Measurements from ENCODE around the gene CHD5. TPM values are rescaled to one million over a fixed set of nuclear protein-coding genes. Genes with fewer than 3 reads are reported as not detected.

Gene CHD5
- total and polyA plus RNA-seq, 7 experiments from 2014 or later, result 0.14 to 2.8 (median 0.37) TPM; not detected in 2

DNA sequence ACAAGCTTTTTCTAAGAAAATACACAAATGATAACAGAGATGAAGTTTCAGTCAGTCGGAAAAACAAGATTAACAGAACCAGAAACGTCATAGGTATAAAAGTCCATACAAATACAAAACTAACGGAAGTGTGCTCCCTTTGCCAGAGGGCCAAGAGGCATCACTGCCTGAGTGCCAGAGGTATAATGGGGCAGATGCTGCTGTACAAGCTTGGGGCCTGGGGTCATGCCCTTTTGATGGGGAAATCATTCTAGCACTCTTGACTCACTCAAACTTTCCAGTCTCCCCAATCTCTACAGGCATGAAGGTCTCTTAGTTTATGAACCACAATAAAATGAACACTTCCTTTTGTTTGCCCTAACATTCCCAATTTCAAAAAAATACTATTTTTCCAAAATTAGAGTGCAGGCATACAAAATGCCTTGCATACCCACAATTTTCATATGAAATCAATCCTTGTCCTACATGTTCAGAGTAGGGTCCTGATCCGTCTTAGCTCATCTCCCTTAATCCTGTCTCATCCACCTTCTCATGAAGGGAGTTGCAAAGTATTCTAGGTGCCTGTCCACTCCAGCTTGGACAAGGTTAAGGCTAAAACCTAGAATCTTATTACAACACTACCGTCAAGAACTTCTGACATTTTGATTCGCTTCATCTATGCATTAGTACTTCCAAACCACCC, 17.8 kb upstream of the CHD5 start:
- H3K9me3 Mint-ChIP-seq, result peaks cover 0 to 4% (median 0%) of the 10 kb centered on the region in 11 donors
- H3K27ac Mint-ChIP-seq, result peak overlapping the region; percentile 82 to 96 (median 93)
- peaks cover 24 to 25% of the 10 kb centered on the region in 2 donors for H3K4me1 ChIP-seq (ENCODE audit: control insufficient read depth in 2 of 2, insufficient read depth in 2 of 2, low read length in 2 of 2)
- peak overlapping the region; percentile 85 for H3K27ac ChIP-seq (ENCODE audit: low read depth, low read length)
- POLR2A ChIA-PET, result no interaction called here
- peaks cover 40 to 62% (median 50%) of the 10 kb centered on the region in 7 donors for H3K4me1 Mint-ChIP-seq
- ATAC-seq (no peak), DNase-seq (no peak)
- H3K27me3 Mint-ChIP-seq, result no peaks in the 10 kb centered on the region
- peaks cover 4 to 46% (median 9%) of the 10 kb centered on the region in 3 experiments for H3K36me3 ChIP-seq (ENCODE audit: control insufficient read depth in 2 of 3, insufficient read depth in 3 of 3, low read length in 3 of 3)
- H3K36me3 Mint-ChIP-seq, result peaks cover 5 to 24% (median 22%) of the 10 kb centered on the region in 5 donors
- CTCF ChIA-PET, result interaction anchor here (0.7 kb wide), 1 partner anchor 47 kb away, joined by 3 read pairs; no protein-coding TSS in a partner anchor
- peak overlapping the region; percentile 85 to 98 (median 94) for H3K4me3 Mint-ChIP-seq
- no peaks in the 10 kb centered on the region for H3K9me3 ChIP-seq (ENCODE audit: control insufficient read depth in 2 of 3, low read length in 3 of 3)
- H3K27me3 ChIP-seq (ENCODE audit: control insufficient read depth in 2 of 2, insufficient read depth in 2 of 2, low read length in 2 of 2), result no peaks in the 10 kb centered on the region
- peak overlapping the region; percentile 79 for H3K4me3 ChIP-seq (ENCODE audit: low read length)
- intact Hi-C loops (cut with micrococcal nuclease), result loop anchor here in 1 of 2 donors (2.0 kb wide), 2 partner anchors 47 to 587 kb away; partner anchors contain the start of genes CAMTA1 and HES3

DNA sequence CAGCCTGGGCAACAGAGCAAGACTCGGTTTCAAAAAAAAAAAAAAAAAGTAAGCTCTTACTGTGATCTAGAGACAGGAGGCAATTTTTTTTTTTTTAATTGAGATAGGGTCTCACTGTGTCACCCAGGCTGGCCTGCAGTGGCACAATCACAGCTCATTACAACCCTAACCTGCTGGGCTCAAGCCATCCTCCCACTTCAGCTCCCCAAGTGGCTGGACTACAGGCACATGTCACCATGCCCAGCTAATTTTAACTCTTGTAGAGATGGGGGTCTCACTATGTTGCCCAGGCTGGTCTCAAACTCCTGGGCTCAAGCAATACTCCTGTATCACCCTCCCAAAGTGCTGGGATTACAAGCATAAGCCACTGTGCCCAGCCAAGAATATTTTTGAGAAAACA, 11.8 kb upstream of the CHD5 start:
- CTCF ChIA-PET, result interaction anchor here (0.6 kb wide), 1 partner anchor 11 kb away, joined by 3 read pairs; no protein-coding TSS in a partner anchor
- H3K27ac ChIP-seq (ENCODE audit: low read depth, low read length), result no peak overlapping the region
- H3K36me3 Mint-ChIP-seq, result peaks cover 13 to 32% (median 22%) of the 10 kb centered on the region in 5 donors
- ATAC-seq, result no peak
- peaks cover 9 to 84% (median 22%) of the 10 kb centered on the region in 3 experiments for H3K36me3 ChIP-seq (ENCODE audit: control insufficient read depth in 2 of 3, insufficient read depth in 3 of 3, low read length in 3 of 3)
- no peak for DNase-seq
- intact Hi-C loops (cut with micrococcal nuclease), result no loop called here
- H3K9me3 ChIP-seq (ENCODE audit: control insufficient read depth in 2 of 3, low read length in 3 of 3), result no peaks in the 10 kb centered on the region
- H3K27me3 Mint-ChIP-seq, result no peaks in the 10 kb centered on the region
- H3K27ac Mint-ChIP-seq, result no peak overlapping the region
- H3K27me3 ChIP-seq (ENCODE audit: control insufficient read depth in 2 of 2, insufficient read depth in 2 of 2, low read length in 2 of 2), result no peaks in the 10 kb centered on the region
- POLR2A ChIA-PET, result no interaction called here
- H3K9me3 Mint-ChIP-seq, result no peaks in the 10 kb centered on the region
- H3K4me1 ChIP-seq (ENCODE audit: control insufficient read depth in 2 of 2, insufficient read depth in 2 of 2, low read length in 2 of 2), result peaks cover 0 to 4% of the 10 kb centered on the region in 2 donors
- H3K4me3 Mint-ChIP-seq, result no peak overlapping the region
- no peak overlapping the region for H3K4me3 ChIP-seq (ENCODE audit: low read length)
- H3K4me1 Mint-ChIP-seq, result peaks cover 14 to 34% (median 24%) of the 10 kb centered on the region in 7 donors

DNA sequence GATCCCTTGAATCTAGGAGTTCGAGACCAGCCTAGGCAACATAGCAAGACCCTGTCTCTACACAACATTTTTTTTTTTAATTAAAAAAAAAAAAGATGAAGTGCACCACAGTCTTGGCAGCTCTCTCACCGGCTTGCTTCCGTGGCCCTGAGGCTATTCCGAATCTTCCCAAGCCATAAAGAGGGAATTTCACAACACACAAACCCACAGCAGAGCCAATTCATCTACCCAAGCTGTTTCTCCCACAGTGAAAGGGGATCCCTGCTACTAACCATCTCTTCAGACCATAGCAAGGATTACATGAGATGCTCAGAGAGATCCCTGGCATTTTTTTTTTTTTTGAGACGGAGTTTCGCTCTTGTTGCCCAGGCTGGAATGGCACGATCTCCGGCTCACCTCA, 8.3 kb upstream of the CHD5 start:
- intact Hi-C loops (cut with micrococcal nuclease), result no loop called here
- Mint-ChIP-seq H3K4me3 (no peak overlapping the region), H3K9me3 (no peaks in the 10 kb centered on the region), H3K27ac (no peak overlapping the region), H3K4me1 (peaks cover 11 to 29% (median 18%) of the 10 kb centered on the region in 7 donors), H3K27me3 (no peaks in the 10 kb centered on the region), H3K36me3 (peaks cover 9 to 30% (median 22%) of the 10 kb centered on the region in 5 donors)
- CTCF ChIA-PET, result no interaction called here
- Histone ChIP-seq H3K4me1 (ENCODE audit: control insufficient read depth in 2 of 2, insufficient read depth in 2 of 2, low read length in 2 of 2) (no peaks in the 10 kb centered on the region), H3K36me3 (ENCODE audit: control insufficient read depth in 2 of 3, insufficient read depth in 3 of 3, low read length in 3 of 3) (peaks cover 0 to 72% (median 19%) of the 10 kb centered on the region in 3 experiments), H3K9me3 (ENCODE audit: control insufficient read depth in 2 of 3, low read length in 3 of 3) (no peaks in the 10 kb centered on the region), H3K27me3 (ENCODE audit: control insufficient read depth in 2 of 2, insufficient read depth in 2 of 2, low read length in 2 of 2) (no peaks in the 10 kb centered on the region), H3K4me3 (ENCODE audit: low read length) (no peak overlapping the region), H3K27ac (ENCODE audit: low read depth, low read length) (no peak overlapping the region)
- POLR2A ChIA-PET, result no interaction called here
- DNase-seq (no peak), ATAC-seq (no peak)

DNA sequence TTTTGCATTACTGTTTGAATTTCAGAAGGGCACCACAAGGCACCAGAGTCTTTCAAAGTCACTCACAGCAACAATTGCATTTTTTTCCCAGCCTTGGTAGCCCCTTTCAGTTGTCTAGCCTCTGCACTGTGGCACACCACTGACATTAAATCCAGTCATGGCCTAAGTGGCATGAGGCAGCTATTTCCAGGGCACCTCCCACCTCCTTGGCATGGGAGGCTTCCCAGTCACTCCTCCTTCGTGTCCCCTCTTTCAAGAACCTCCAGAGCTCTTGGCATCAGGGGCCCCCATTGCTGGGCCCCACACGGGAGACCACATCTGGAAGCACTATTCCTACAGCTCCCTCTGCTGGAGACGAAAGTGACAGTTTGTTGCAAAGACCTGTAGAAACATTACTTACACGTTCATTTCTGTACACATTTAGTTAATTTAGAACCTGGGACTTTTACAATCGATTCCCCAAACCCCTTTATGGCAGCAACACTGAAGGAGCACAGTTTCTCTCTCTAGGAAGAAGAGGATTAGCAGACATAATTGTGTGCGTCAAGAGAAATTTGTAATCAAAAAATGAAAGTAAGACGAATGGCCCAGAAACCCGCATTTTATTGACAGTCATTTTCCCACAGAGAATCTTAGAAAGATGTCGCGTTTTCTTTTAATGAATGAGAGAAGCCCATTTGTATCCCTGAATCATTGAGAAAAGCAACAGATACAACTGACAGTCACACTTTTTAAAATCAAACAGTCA, 5.7 kb upstream of the CHD5 start:
- ChIA-PET POLR2A (interaction anchor here (0.7 kb wide), 2 partner anchors 14 to 439 kb away, joined by 3 read pairs; partner anchors contain the start of gene THAP3), CTCF (no interaction called here)
- no peak overlapping the region for H3K27ac Mint-ChIP-seq
- H3K4me3 Mint-ChIP-seq, result no peak overlapping the region
- DNase-seq (peak in 1 of 9 donors; percentile 29), ATAC-seq (no peak)
- Histone ChIP-seq H3K36me3 (ENCODE audit: control insufficient read depth in 2 of 3, insufficient read depth in 3 of 3, low read length in 3 of 3) (peaks cover 0 to 49% (median 9%) of the 10 kb centered on the region in 3 experiments), H3K27ac (ENCODE audit: low read depth, low read length) (no peak overlapping the region), H3K9me3 (ENCODE audit: control insufficient read depth in 2 of 3, low read length in 3 of 3) (no peaks in the 10 kb centered on the region), H3K27me3 (ENCODE audit: control insufficient read depth in 2 of 2, insufficient read depth in 2 of 2, low read length in 2 of 2) (peaks cover 3 to 4% of the 10 kb centered on the region in 2 donors), H3K4me3 (ENCODE audit: low read length) (no peak overlapping the region), H3K4me1 (ENCODE audit: control insufficient read depth in 2 of 2, insufficient read depth in 2 of 2, low read length in 2 of 2) (no peaks in the 10 kb centered on the region)
- peaks cover 7 to 17% (median 11%) of the 10 kb centered on the region in 5 donors for H3K27me3 Mint-ChIP-seq
- peaks cover 5 to 24% (median 17%) of the 10 kb centered on the region in 5 donors for H3K36me3 Mint-ChIP-seq
- peaks cover 0 to 2% (median 0%) of the 10 kb centered on the region in 11 donors for H3K9me3 Mint-ChIP-seq
- peaks cover 17 to 36% (median 24%) of the 10 kb centered on the region in 7 donors for H3K4me1 Mint-ChIP-seq
- intact Hi-C loops (cut with micrococcal nuclease), result loop anchor here in 1 of 2 donors (2.0 kb wide), 1 partner anchor 77 kb away; no protein-coding TSS in a partner anchor

DNA sequence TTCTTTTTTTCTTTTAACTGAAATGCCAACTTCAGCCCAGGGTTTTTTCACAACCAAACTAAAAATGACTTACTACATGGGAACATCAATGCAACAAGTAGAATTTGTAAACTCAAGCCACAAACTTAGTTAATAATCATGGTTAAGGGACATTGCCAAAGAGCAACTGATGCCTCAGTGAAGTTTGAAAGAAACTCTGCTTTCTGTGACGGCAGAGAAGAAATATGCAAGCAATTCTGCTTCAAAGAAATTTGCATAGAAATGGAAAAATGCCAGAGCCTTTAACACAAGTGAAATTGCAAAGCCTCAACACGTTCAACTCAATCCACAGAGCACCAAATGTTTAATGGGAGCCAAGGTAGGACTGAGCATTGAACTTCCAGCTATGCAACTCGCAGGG, 5.0 kb upstream of the CHD5 start:
- Histone ChIP-seq H3K4me3 (ENCODE audit: low read length) (no peak overlapping the region), H3K9me3 (ENCODE audit: control insufficient read depth in 2 of 3, low read length in 3 of 3) (no peaks in the 10 kb centered on the region), H3K27me3 (ENCODE audit: control insufficient read depth in 2 of 2, insufficient read depth in 2 of 2, low read length in 2 of 2) (peaks cover 3 to 4% of the 10 kb centered on the region in 2 donors), H3K27ac (ENCODE audit: low read depth, low read length) (no peak overlapping the region), H3K4me1 (ENCODE audit: control insufficient read depth in 2 of 2, insufficient read depth in 2 of 2, low read length in 2 of 2) (no peaks in the 10 kb centered on the region), H3K36me3 (ENCODE audit: control insufficient read depth in 2 of 3, insufficient read depth in 3 of 3, low read length in 3 of 3) (peaks cover 0 to 43% (median 3%) of the 10 kb centered on the region in 3 experiments)
- Mint-ChIP-seq H3K36me3 (peaks cover 5 to 24% (median 16%) of the 10 kb centered on the region in 5 donors), H3K27me3 (peaks cover 7 to 20% (median 12%) of the 10 kb centered on the region in 5 donors), H3K27ac (no peak overlapping the region), H3K4me1 (peaks cover 20 to 37% (median 25%) of the 10 kb centered on the region in 7 donors), H3K9me3 (peaks cover 0 to 2% (median 0%) of the 10 kb centered on the region in 11 donors), H3K4me3 (no peak overlapping the region)
- CTCF ChIA-PET, result no interaction called here
- POLR2A ChIA-PET, result interaction anchor here (0.7 kb wide), 1 partner anchor 15 kb away, joined by 3 read pairs; no protein-coding TSS in a partner anchor
- intact Hi-C loops (cut with micrococcal nuclease), result loop anchor here in 1 of 2 donors (2.0 kb wide), 1 partner anchor 76 kb away; no protein-coding TSS in a partner anchor
- no peak for ATAC-seq
- no peak for DNase-seq

DNA sequence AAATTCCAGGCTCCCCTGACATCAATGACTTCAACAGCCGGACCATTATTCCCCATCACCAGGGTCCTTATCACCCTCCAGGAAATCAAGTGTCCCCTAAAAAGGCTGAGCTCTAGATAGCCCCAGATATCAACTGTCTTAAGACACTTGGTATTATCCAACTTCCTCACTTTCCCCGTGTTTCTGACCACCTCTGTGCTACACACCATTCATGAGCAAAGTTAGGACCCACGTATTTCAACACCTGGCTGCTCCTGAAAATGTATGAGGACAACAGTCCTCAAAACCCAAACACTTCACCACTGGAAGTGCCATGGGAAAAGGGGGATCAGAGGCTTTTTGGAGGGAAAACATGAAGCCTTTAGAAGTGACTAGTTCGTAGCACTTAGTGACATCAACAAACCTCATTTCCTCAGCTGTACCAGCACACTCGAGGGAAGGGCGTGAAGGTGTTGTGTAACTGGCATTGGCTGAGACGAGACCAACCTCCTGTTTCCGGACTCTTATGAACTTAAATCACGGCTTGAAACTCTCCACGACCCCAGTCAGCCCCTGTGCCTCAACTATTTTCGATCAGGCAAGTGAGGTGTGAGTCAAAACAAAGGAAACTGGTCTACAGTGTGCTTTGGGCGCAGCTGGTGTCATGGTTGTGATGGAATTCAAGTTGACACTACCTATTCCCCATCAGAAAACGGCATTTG, 4.1 kb upstream of the CHD5 start:
- CTCF ChIA-PET, result no interaction called here
- intact Hi-C loops (cut with micrococcal nuclease), result loop anchor here in 1 of 2 donors (2.0 kb wide), 1 partner anchor 75 kb away; no protein-coding TSS in a partner anchor
- no peak overlapping the region for H3K4me3 ChIP-seq (ENCODE audit: low read length)
- Mint-ChIP-seq H3K27ac (no peak overlapping the region), H3K9me3 (peaks cover 0 to 2% (median 0%) of the 10 kb centered on the region in 11 donors), H3K36me3 (peaks cover 5 to 20% (median 12%) of the 10 kb centered on the region in 5 donors), H3K4me3 (no peak overlapping the region), H3K4me1 (peaks cover 18 to 32% (median 21%) of the 10 kb centered on the region in 7 donors), H3K27me3 (peaks cover 7 to 20% (median 12%) of the 10 kb centered on the region in 5 donors)
- POLR2A ChIA-PET, result no interaction called here
- peaks cover 3 to 4% of the 10 kb centered on the region in 2 donors for H3K27me3 ChIP-seq (ENCODE audit: control insufficient read depth in 2 of 2, insufficient read depth in 2 of 2, low read length in 2 of 2)
- H3K4me1 ChIP-seq (ENCODE audit: control insufficient read depth in 2 of 2, insufficient read depth in 2 of 2, low read length in 2 of 2), result no peaks in the 10 kb centered on the region
- H3K9me3 ChIP-seq (ENCODE audit: control insufficient read depth in 2 of 3, low read length in 3 of 3), result no peaks in the 10 kb centered on the region
- no peak for ATAC-seq
- no peak overlapping the region for H3K27ac ChIP-seq (ENCODE audit: low read depth, low read length)
- DNase-seq, result no peak
- peaks cover 0 to 34% (median 0%) of the 10 kb centered on the region in 3 experiments for H3K36me3 ChIP-seq (ENCODE audit: control insufficient read depth in 2 of 3, insufficient read depth in 3 of 3, low read length in 3 of 3)
